Common myeloid progenitor, CD34-positive (primary cell): ENCODE data around the gene TMEM123. TPM values are rescaled to one million over a fixed set of nuclear protein-coding genes. Genes with fewer than 3 reads are reported as not detected.

ENCODE experiments used
- CTCF ChIA-PET: fragments of 350-600 bp; sonication (Branson Sonifier 250); formaldehyde crosslinking; loops from one replicate; lab custom pipeline; 2021; ENCODE audit warnings: antibody characterized with exemption; lab: Charles Lee
- POLR2A ChIA-PET: fragments of 350-600 bp; sonication (Branson Sonifier 250); formaldehyde crosslinking; loops from one replicate; lab custom pipeline; 2021; ENCODE audit warnings: antibody characterized with exemption; lab: Charles Lee
- DNase-seq, 3 donors: peaks; one replicate each; pipeline versions ENCODE4 v3.0.0 to v3.0.0-alpha.2; 2013
- H3K27ac ChIP-seq, 2 experiments: 1 replicate in 1 of 2; 2 replicates in 1 of 2; pipeline ENCODE4 v1.7.0; 2013; ENCODE audit warnings: inconsistent platforms in 2 of 2, low read length in 2 of 2, mild to moderate bottlenecking in 2 of 2, low read depth in 1 of 2, moderate library complexity in 1 of 2; ENCODE audit not compliant: severe bottlenecking in 2 of 2, insufficient read depth in 1 of 2, poor library complexity in 1 of 2
- H3K27me3 ChIP-seq, 5 experiments: replicated peaks in 2 of 5; 1 replicate in 3 of 5; 2 replicates in 2 of 5; pipeline versions ENCODE4 v1.6.1 to v1.7.0; 2013; ENCODE audit warnings: low read length in 4 of 5, mild to moderate bottlenecking in 2 of 5, moderate library complexity in 2 of 5, inconsistent platforms in 1 of 5; ENCODE audit not compliant: insufficient read depth in 5 of 5, control insufficient read depth in 4 of 5
- H3K36me3 ChIP-seq, 4 experiments: 1 replicate in 2 of 4; 2 replicates in 2 of 4; pipeline versions ENCODE4 v1.6.1 to v1.7.0; 2013; ENCODE audit warnings: low read length in 3 of 4, control low read depth in 1 of 4, mild to moderate bottlenecking in 1 of 4; ENCODE audit not compliant: control insufficient read depth in 4 of 4, insufficient read depth in 4 of 4
- H3K4me1 ChIP-seq, 4 experiments: 1 replicate in 3 of 4; 2 replicates in 1 of 4; pipeline versions ENCODE4 v1.6.1 to v1.7.1; 2013; ENCODE audit warnings: low read length in 3 of 4, mild to moderate bottlenecking in 3 of 4, control low read depth in 1 of 4, inconsistent platforms in 1 of 4, moderate library complexity in 1 of 4; ENCODE audit not compliant: control insufficient read depth in 4 of 4, insufficient read depth in 4 of 4; ENCODE audit errors: control extremely low read depth in 1 of 4
- H3K4me3 ChIP-seq, 7 experiments: 1 replicate in 4 of 7; 2 replicates in 3 of 7; pipeline versions ENCODE4 v1.5.1 to v1.7.0; 2013; ENCODE audit warnings: mild to moderate bottlenecking in 7 of 7, low read length in 6 of 7, moderate library complexity in 6 of 7, inconsistent platforms in 2 of 7, low read depth in 2 of 7, control low read depth in 1 of 7; ENCODE audit not compliant: insufficient read depth in 4 of 7, control insufficient read depth in 1 of 7; ENCODE audit errors: extremely low read depth in 1 of 7
- H3K9me3 ChIP-seq, 5 experiments: 1 replicate in 4 of 5; 2 replicates in 1 of 5; pipeline versions ENCODE4 v1.6.1 to v1.7.1; 2013; ENCODE audit warnings: low read length in 4 of 5, mild to moderate bottlenecking in 2 of 5, inconsistent platforms in 1 of 5, low read depth in 1 of 5, moderate library complexity in 1 of 5; ENCODE audit not compliant: control insufficient read depth in 4 of 5, insufficient read depth in 2 of 5; ENCODE audit errors: control extremely low read depth in 1 of 5
- WGBS: methylation state at CpG from one replicate; pipeline ENCODE4 v1.1.5; 2013; ENCODE audit not compliant: insufficient coverage; 5-methylcytosine and 5-hydroxymethylcytosine counted together
- polyA plus RNA-seq: library from polyadenylated mRNA; unstranded; fragments of 120-200 nt; gene quantifications from one replicate; pipeline ENCODE4 v1.2.1, GENCODE V29; 2013

The TMEM123 gene
- 303 TPM for polyA plus RNA-seq

GRCh38 chr11:102452461-102453301 is at the start of gene TMEM123:
TMEM123 (minus strand) TSS chr11:102452765; CDS start chr11:102452623, 142 bp downstream.
- POLR2A ChIA-PET: interaction anchor here (0.8 kb wide), 1 partner anchor 105 kb away, joined by 3 read pairs; no protein-coding TSS in a partner anchor
- Histone ChIP-seq H3K9me3 (no peaks in the 10 kb centered on the region), H3K27ac (peak within 1 kb of the TSS; percentile 80 to 92), H3K27me3 (no peaks in the 10 kb centered on the region), H3K36me3 (peaks cover 0 to 10% (median 7%) of the 10 kb centered on the region in 4 experiments), H3K4me1 (peaks cover 40 to 68% (median 53%) of the 10 kb centered on the region in 4 experiments), H3K4me3 (peak within 1 kb of the TSS; percentile 89 to 99 (median 91))
- DNase-seq: peak; percentile 93 to 98 (median 98)
- WGBS: 0% methylated on average over 71 of the region's 83 CpGs
- CTCF ChIA-PET: interaction anchor here (0.9 to 1.7 kb wide), 11 partner anchors 25 to 150 kb away, joined by 3 to 9 read pairs (median 3); no protein-coding TSS in a partner anchor

GRCh38 chr11:102500829-102501228 is 48.3 kb upstream of the TMEM123 start:
- Histone ChIP-seq H3K4me3 (no peak overlapping the region), H3K27ac (no peak overlapping the region), H3K27me3 (no peaks in the 10 kb centered on the region), H3K9me3 (no peaks in the 10 kb centered on the region), H3K36me3 (no peaks in the 10 kb centered on the region), H3K4me1 (no peaks in the 10 kb centered on the region)
- WGBS: 100% methylated on average over 1 of the region's 2 CpGs
- POLR2A ChIA-PET: no interaction called here
- CTCF ChIA-PET: interaction anchor here (0.7 to 1.9 kb wide), 6 partner anchors 9 to 135 kb away, joined by 3 to 5 read pairs (median 3); no protein-coding TSS in a partner anchor
- no peak for DNase-seq

GRCh38 chr11:102499931-102500330 is 47.4 kb upstream of the TMEM123 start:
- CTCF ChIA-PET: interaction anchor here (0.6 to 2.6 kb wide), 16 partner anchors 8 to 158 kb away, joined by 3 to 13 read pairs (median 4); no protein-coding TSS in a partner anchor
- POLR2A ChIA-PET: interaction anchor here (0.9 kb wide), 1 partner anchor 151 kb away, joined by 3 read pairs; no protein-coding TSS in a partner anchor
- Histone ChIP-seq H3K27me3 (no peaks in the 10 kb centered on the region), H3K27ac (no peak overlapping the region), H3K36me3 (no peaks in the 10 kb centered on the region), H3K4me1 (no peaks in the 10 kb centered on the region), H3K9me3 (no peaks in the 10 kb centered on the region), H3K4me3 (no peak overlapping the region)
- no peak for DNase-seq
- WGBS: no CpG with 5 or more reads among the region's 2 CpGs

- 100% methylated on average over 2 of the region's 3 CpGs for WGBS
- Histone ChIP-seq H3K4me1 (no peaks in the 10 kb centered on the region), H3K9me3 (no peaks in the 10 kb centered on the region), H3K4me3 (no peak overlapping the region), H3K27me3 (no peaks in the 10 kb centered on the region), H3K27ac (no peak overlapping the region), H3K36me3 (no peaks in the 10 kb centered on the region)
- POLR2A ChIA-PET: interaction anchor here (0.6 to 0.9 kb wide), 3 partner anchors 64 to 181 kb away, joined by 3 read pairs; no protein-coding TSS in a partner anchor
- no peak for DNase-seq
- CTCF ChIA-PET: interaction anchor here (0.9 to 2.6 kb wide), 15 partner anchors 8 to 211 kb away, joined by 3 to 13 read pairs (median 4); no protein-coding TSS in a partner anchor
These were observed 46.6 kb upstream of the TMEM123 start for GRCh38 chr11:102499151-102499550.

- no peak for DNase-seq
These were observed 44.5 kb upstream of the TMEM123 start for GRCh38 chr11:102497061-102497460.

GRCh38 chr11:102495161-102496042 is 42.8 kb upstream of the TMEM123 start:
- H3K27me3 ChIP-seq: no peaks in the 10 kb centered on the region
- no peak overlapping the region for H3K4me3 ChIP-seq
- CTCF ChIA-PET: interaction anchor here (0.7 to 1.8 kb wide), 41 partner anchors 12 to 227 kb away, joined by 3 to 23 read pairs (median 3); no protein-coding TSS in a partner anchor
- no peaks in the 10 kb centered on the region for H3K36me3 ChIP-seq
- H3K27ac ChIP-seq: no peak overlapping the region
- DNase-seq: peak; percentile 82 to 90 (median 86)
- WGBS: 53% methylated on average over 10 of the region's 12 CpGs
- POLR2A ChIA-PET: no interaction called here
- no peaks in the 10 kb centered on the region for H3K9me3 ChIP-seq
- H3K4me1 ChIP-seq: no peaks in the 10 kb centered on the region

More at GRCh38 chr11:102497061-102497460, 44.5 kb upstream of the TMEM123 start:
- Histone ChIP-seq H3K9me3 (no peaks in the 10 kb centered on the region), H3K36me3 (no peaks in the 10 kb centered on the region), H3K4me1 (no peaks in the 10 kb centered on the region), H3K27me3 (no peaks in the 10 kb centered on the region), H3K27ac (no peak overlapping the region), H3K4me3 (no peak overlapping the region)
- ChIA-PET POLR2A (no interaction called here), CTCF (interaction anchor here (1.2 to 1.8 kb wide), 7 partner anchors 104 to 229 kb away, joined by 4 to 23 read pairs (median 10); no protein-coding TSS in a partner anchor)
- WGBS: no CpG with 5 or more reads among the region's 4 CpGs
